Esophagus (tissue), 2 donors: Measurements from ENCODE around the gene IRF8. TPM values are rescaled to one million over a fixed set of nuclear protein-coding genes. Genes with fewer than 3 reads are reported as not detected.

Experiments
- H3K27ac ChIP-seq, 2 donors: one replicate each; pipeline ENCODE4 v1.5.1; 2013; ENCODE audit warnings: low read depth in 2 of 2, mild to moderate bottlenecking in 2 of 2, inconsistent platforms in 1 of 2, low read length in 1 of 2, moderate library complexity in 1 of 2
- H3K27me3 ChIP-seq, 2 donors: one replicate each; pipeline ENCODE4 v1.6.1; 2013; ENCODE audit warnings: low read length in 2 of 2, control low read depth in 1 of 2, mild to moderate bottlenecking in 1 of 2; ENCODE audit not compliant: insufficient read depth in 2 of 2, control insufficient read depth in 1 of 2
- H3K36me3 ChIP-seq, 2 donors: one replicate each; pipeline ENCODE4 v1.6.1; 2013; ENCODE audit warnings: low read length in 1 of 2; ENCODE audit not compliant: control insufficient read depth in 2 of 2, insufficient read depth in 2 of 2
- H3K4me1 ChIP-seq, 2 donors: one replicate each; pipeline ENCODE4 v1.6.1; 2013; ENCODE audit warnings: low read length in 1 of 2; ENCODE audit not compliant: control insufficient read depth in 2 of 2, insufficient read depth in 2 of 2
- H3K4me3 ChIP-seq, 2 donors: one replicate each; pipeline ENCODE4 v1.5.1; 2013; ENCODE audit warnings: low read length in 2 of 2, mild to moderate bottlenecking in 2 of 2, low read depth in 1 of 2, moderate library complexity in 1 of 2
- H3K9me3 ChIP-seq, 2 donors: one replicate each; pipeline ENCODE4 v1.6.1; 2013; ENCODE audit warnings: mild to moderate bottlenecking in 2 of 2, low read depth in 1 of 2, low read length in 1 of 2, moderate library complexity in 1 of 2; ENCODE audit not compliant: control insufficient read depth in 2 of 2, insufficient read depth in 1 of 2
- WGBS, 2 donors: extraction: QIAGEN DNeasy Blood & Tissue Kit; methylation state at CpG; one replicate each; pipeline ENCODE4 v1.1.7; 2013; 5-methylcytosine and 5-hydroxymethylcytosine counted together
- polyA plus RNA-seq, 2 donors: library from polyadenylated mRNA; stranded (reverse); fragments of 200-250 nt; gene quantifications; one replicate each; pipeline ENCODE4 v1.2.3, GENCODE V29; 2013
- donor health status: healthy with polysubstance abuse.
- donor health status: Bipolar disorder and iron deficiency.

The IRF8 gene
- polyA plus RNA-seq, 2 donors, result 0.53 to 0.96 TPM

DNA sequence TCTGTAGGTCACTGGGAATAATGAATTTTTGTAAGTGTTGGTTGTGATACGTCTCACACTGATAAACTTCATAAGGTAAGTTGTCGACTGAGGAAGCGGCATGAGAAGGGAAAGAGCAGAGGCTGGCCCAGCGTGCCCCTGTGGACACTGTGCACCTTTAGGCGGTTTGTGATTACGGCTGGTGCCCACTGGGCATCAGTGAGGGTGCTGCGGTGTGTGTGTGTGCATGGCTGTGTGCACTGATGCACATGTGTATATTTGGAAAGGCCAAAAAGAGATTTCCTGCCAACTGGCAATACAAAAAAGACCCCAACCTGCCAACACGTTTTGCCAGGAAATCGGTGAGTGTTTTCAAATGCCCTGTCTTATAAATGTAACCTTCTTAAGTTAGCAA is 11.9 kb downstream of the IRF8 start:
- no peak overlapping the region for H3K27ac ChIP-seq
- no peaks in the 10 kb centered on the region for H3K27me3 ChIP-seq
- no peak overlapping the region for H3K4me3 ChIP-seq
- peaks cover 0 to 3% of the 10 kb centered on the region in 2 donors for H3K9me3 ChIP-seq
- no peaks in the 10 kb centered on the region for H3K36me3 ChIP-seq
- peaks cover 0 to 2% of the 10 kb centered on the region in 2 donors for H3K4me1 ChIP-seq
- WGBS, 2 donors, result 78 to 85% methylated on average over 9 of the region's 9 CpGs

DNA sequence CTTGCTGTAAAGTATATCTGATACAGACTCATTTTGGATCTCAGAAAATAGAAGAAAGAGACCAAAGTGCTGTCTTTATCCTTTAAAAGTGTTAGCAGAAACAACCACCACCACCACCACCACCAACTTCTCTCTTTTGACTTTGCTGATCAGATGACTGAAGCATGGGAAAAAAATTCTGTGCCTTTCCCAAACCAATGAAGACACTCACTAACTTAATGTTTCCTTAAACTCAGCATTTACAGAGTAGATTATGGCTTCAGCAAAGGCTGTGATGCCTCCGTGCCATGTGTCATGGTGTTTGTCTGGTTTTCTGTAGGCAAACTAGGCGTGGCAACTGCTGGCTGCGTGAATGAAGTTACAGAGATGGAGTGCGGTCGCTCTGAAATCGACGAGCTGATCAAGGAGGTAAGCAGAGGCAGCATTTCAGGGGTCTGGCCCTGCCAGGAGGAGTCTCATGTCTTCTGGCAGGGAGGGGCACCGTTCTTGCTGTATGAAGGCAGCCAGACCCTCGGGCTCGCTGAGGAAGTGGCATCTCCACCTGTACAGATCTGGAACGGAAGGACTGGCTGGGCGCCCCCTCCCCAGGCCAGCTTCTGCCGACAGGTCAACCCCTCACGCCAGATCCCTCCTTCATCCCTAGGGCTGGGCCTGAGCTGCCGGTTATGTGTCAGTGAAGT is 12.4 kb downstream of the IRF8 start:
- 82 to 86% methylated on average over 15 of the region's 15 CpGs for WGBS, 2 donors
- Histone ChIP-seq H3K4me3 (no peak overlapping the region), H3K27me3 (no peaks in the 10 kb centered on the region), H3K4me1 (peaks cover 0 to 5% of the 10 kb centered on the region in 2 donors), H3K27ac (no peak overlapping the region), H3K36me3 (no peaks in the 10 kb centered on the region), H3K9me3 (peaks cover 0 to 1% of the 10 kb centered on the region in 2 donors)

DNA sequence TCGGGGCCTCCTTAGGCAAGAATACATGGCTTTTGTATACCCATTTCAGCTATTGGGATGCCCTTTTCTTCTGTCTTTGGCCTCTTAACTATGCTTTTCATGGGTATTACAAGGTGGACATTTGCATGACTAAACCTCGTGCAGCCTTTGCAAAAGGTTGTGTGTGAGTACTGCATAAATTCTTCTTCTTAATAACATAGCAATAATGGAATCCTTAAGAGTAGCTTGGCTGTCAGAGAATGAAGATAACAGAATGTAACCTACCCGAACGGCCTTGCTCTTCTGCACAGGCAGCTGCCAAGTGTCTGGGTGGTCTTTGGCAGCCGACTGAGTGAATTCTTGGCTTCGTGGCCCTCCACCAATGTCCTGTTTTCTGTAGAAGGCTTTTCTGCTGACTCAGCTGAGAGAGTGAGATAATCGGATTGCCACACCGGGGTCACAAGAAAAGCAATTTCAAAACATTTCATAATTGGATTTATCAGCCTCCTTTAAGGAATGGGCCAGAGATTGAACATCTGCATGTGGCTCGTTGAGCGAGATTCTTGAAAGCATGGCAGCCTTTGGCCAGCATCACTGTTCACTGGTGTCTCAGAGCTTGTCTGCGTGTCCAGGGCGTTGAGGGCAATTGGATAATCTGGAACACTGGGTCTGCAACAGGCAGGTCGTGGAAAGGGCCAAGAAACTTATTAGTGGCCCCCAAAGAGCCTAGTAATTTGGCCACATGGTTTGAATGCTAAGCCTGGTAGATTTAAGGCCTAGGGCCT is 13.4 kb downstream of the IRF8 start:
- Histone ChIP-seq H3K36me3 (no peaks in the 10 kb centered on the region), H3K27ac (no peak overlapping the region)
- 62 to 66% methylated on average over 13 of the region's 13 CpGs for WGBS, 2 donors

DNA sequence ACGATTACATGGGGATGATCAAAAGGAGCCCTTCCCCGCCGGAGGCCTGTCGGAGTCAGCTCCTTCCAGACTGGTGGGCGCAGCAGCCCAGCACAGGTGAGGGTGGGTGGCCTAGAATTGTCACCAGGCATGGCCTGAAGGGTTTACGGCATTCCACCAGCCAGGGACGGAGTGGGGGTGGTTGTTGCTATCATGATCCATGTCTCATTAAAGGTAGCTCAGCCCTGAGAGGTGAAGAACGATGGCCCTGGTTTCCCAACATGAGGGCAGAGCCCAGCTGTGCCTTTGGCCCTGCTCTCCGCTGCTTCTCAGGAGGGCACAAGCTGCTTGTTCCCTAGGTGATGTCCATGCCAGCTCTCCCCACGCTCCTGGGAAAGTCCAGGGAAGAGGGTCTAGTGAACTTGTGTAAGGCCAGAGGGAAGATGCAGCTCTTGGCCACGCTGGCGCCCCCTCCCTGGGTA is 14.2 kb downstream of the IRF8 start:
- H3K4me1 ChIP-seq, result peaks cover 0 to 6% of the 10 kb centered on the region in 2 donors
- H3K4me3 ChIP-seq, result no peak overlapping the region
- no peaks in the 10 kb centered on the region for H3K9me3 ChIP-seq
- H3K27ac ChIP-seq, result no peak overlapping the region
- H3K27me3 ChIP-seq, result no peaks in the 10 kb centered on the region
- 93 to 94% methylated on average over 12 of the region's 12 CpGs for whole genome bisulfite sequencing, 2 donors
- no peaks in the 10 kb centered on the region for H3K36me3 ChIP-seq

More for the DNA sequence above, 13.4 kb downstream of the IRF8 start:
- Histone ChIP-seq H3K4me3 (no peak overlapping the region), H3K4me1 (peaks cover 0 to 5% of the 10 kb centered on the region in 2 donors), H3K9me3 (no peaks in the 10 kb centered on the region), H3K27me3 (no peaks in the 10 kb centered on the region)

DNA sequence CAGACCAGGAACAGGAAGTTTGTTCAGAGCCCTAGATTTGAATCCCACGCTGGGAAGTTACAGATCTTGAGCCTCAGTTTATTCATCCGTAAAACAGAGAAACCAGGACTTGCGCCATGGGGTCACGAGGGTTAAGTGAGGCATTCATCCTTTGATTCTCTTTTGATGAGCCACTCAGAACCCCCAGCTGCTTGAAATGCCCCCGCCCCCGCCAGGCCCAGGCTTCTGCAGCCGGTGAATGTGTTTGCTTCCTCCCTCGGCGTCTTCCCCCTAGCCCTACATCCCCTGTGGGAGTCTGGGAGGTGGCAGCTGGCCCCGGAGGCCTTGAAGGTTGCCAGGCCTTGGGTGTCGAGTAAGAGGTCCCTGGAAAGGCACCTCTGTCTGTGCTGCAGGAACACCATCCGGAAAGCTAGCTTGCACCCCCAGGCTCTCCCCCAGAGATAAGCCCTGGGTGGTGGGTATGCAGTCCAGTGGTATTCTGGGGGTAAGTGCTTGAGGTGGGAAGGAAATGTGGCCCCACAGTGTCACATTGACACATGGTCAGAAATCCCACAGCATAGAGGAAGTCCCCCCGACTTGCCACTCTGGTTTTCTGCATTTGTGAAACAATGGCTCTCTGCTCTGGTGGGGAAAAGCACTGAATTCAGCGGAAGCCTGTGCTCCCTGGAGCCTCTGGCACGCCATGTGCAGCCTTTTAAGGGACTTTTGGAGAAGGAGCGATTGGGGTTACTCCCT is 14.9 kb downstream of the IRF8 start:
- H3K4me1 ChIP-seq, result peaks cover 0 to 7% of the 10 kb centered on the region in 2 donors
- H3K9me3 ChIP-seq, result no peaks in the 10 kb centered on the region
- WGBS, 2 donors, result 83 to 85% methylated on average over 16 of the region's 16 CpGs
- H3K36me3 ChIP-seq, result no peaks in the 10 kb centered on the region
- H3K27me3 ChIP-seq, result no peaks in the 10 kb centered on the region
- H3K27ac ChIP-seq, result no peak overlapping the region
- H3K4me3 ChIP-seq, result no peak overlapping the region

DNA sequence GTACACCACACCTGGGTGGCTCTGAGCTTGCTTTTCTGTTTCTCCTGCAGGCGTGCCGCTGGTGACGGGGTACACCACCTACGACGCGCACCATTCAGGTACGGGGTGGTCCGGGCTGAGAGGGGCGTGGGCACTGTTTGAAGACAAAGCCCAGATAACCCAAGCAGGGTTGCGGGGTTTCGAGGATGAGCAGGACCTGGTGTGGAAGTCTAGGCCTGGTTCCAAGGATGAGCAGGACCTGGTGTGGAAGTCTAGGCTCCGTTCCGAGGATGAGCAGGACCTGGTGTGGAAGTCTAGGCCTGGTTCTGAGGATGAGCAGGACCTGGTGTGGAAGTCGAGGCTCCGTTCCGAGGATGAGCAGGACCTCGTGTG is 15.4 kb downstream of the IRF8 start:
- no peak overlapping the region for H3K4me3 ChIP-seq
- H3K27me3 ChIP-seq, result no peaks in the 10 kb centered on the region
- H3K27ac ChIP-seq, result no peak overlapping the region
- H3K36me3 ChIP-seq, result no peaks in the 10 kb centered on the region
- 94 to 97% methylated on average over 17 of the region's 17 CpGs for WGBS, 2 donors
- peaks cover 0 to 7% of the 10 kb centered on the region in 2 donors for H3K4me1 ChIP-seq
- no peaks in the 10 kb centered on the region for H3K9me3 ChIP-seq

DNA sequence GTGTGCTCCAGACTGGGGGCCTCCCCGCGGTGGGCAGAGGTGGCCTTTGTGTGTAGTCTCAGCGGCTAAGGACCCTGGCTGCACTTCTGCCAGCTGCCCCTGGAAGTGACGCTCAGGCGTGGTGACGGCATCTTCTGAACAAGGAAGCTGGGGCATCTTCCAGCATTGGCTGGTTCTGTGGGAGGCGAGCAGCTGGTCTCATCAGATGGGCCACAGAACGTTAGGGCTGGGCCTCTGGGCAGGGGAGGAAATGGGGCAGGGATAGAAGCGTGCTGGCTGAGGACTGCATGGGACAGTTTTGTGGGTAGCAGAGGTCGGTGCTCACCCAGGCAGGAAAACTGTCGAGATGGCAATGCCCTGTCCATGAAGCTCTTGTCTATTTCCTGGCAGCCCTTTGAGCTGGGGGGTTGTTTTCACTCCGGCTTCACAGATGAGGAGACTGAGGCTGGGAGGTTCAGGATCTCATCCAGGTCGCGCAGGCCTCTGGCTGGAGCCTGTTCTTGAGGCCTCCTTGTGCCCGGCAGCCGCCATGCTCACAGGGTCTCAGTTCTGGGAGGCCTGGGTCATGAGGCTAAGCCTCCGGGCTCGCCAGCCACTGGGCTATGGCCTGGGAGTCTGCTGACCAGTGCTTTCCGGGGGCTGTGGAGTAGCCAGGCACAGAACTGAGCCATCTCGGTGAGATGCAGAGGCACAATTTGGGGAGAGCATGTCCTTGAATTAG is 16.3 kb downstream of the IRF8 start:
- WGBS, 2 donors, result 91% methylated on average over 20 of the region's 20 CpGs
- Histone ChIP-seq H3K4me1 (peaks cover 0 to 7% of the 10 kb centered on the region in 2 donors), H3K36me3 (no peaks in the 10 kb centered on the region), H3K27ac (no peak overlapping the region), H3K4me3 (no peak overlapping the region), H3K27me3 (no peaks in the 10 kb centered on the region), H3K9me3 (no peaks in the 10 kb centered on the region)

DNA sequence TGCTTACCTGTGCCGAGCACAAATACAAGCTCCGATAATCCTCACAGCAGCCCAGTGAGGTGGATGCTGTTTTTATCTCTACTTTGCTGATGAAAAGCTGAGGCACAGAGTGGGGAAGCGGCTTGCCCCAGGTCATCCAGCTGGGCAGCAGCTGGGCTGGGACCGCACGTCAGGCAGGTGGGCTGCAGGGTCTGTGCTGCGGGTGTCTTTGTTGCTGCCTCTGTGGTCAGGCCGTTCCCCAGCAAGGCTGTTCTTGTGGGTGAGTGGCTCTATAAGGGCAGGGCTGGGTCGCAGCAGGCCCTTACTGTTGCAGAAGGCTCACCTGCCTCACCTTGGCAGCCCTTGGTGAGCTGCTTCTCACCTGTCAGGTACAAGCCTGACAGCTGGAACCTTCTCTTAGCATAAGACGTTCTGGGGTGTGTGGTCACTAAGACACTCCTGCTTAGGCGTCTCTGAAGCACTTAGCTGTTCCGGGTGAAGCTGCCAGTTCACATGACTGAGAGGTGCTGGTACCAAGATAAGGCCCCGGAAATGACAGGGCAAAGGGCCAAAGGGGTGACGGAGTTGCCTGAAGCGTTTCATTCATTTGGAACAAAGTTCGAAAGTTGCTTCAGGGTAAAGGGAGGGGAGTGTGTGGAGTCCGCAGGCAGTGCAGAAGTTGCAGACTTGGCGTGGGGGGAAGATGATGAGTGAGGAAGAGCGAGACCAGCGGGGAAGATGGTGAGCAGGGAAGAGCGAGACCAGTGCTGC is 17.4 kb downstream of the IRF8 start:
- H3K4me1 ChIP-seq, result peaks cover 0 to 7% of the 10 kb centered on the region in 2 donors
- 52 to 64% methylated on average over 20 of the region's 20 CpGs for WGBS, 2 donors
- no peaks in the 10 kb centered on the region for H3K36me3 ChIP-seq
- no peaks in the 10 kb centered on the region for H3K9me3 ChIP-seq
- no peak overlapping the region for H3K27ac ChIP-seq
- no peaks in the 10 kb centered on the region for H3K27me3 ChIP-seq
- no peak overlapping the region for H3K4me3 ChIP-seq
